PC-9 (cell line): ENCODE data around the gene TECPR1. TPM values are rescaled to one million over a fixed set of nuclear protein-coding genes. Genes with fewer than 3 reads are reported as not detected.

Experiments
- BruUV-seq: library from RNA; stranded (reverse); fragments of 400-500 nt; replicated peaks from 2 replicates; lab custom pipeline; 2021; lab: Mats Ljungman, UMichigan
- CTCF ChIA-PET: fragments of 300-600 bp; sonication (Branson Sonifier 250); formaldehyde crosslinking; loops from one replicate; lab custom pipeline; 2022; ENCODE audit warnings: antibody characterized with exemption; lab: Charles Lee
- POLR2A ChIA-PET: fragments of 300-600 bp; sonication (Branson Sonifier 250); formaldehyde crosslinking; loops from one replicate; lab custom pipeline; 2022; ENCODE audit warnings: antibody characterized with exemption; ENCODE audit not compliant: unreplicated experiment; lab: Charles Lee
- DNase-seq, 2 experiments: peaks; one replicate each; pipeline versions ENCODE4 v3.0.0 to v3.0.0-alpha.2; 2015 to 2022; ENCODE audit warnings: mixed read lengths in 1 of 2
- H2AFZ ChIP-seq: fragments of 200-600 bp; sonication (generic); 2 replicates; pipeline ENCODE4 v1.8.1; 2017; ENCODE audit warnings: antibody characterized with exemption
- H3F3A ChIP-seq: fragments of 200-600 bp; sonication (generic); 2 replicates; pipeline ENCODE4 v1.8.1; 2017; ENCODE audit warnings: antibody characterized with exemption, mild to moderate bottlenecking, low read depth; ENCODE audit not compliant: insufficient read depth
- H3K27ac ChIP-seq: fragments of 200-600 bp; sonication (generic); 2 replicates; pipeline ENCODE4 v1.6.1; 2016; ENCODE audit warnings: mixed run types
- H3K27me3 ChIP-seq: fragments of 200-600 bp; sonication (generic); 2 replicates; pipeline ENCODE4 v1.6.1; 2016; ENCODE audit warnings: low read depth, mixed run types; ENCODE audit not compliant: insufficient read depth
- H3K36me3 ChIP-seq: fragments of 200-600 bp; sonication (generic); 2 replicates; pipeline ENCODE4 v1.6.1; 2016; ENCODE audit warnings: low read depth, mixed run types
- H3K4me1 ChIP-seq: fragments of 200-600 bp; sonication (generic); replicated peaks from 2 replicates; pipeline ENCODE4 v1.6.1; 2016; ENCODE audit warnings: mixed run types; ENCODE audit not compliant: insufficient read depth
- H3K4me2 ChIP-seq: fragments of 200-600 bp; sonication (generic); 2 replicates; pipeline ENCODE4 v1.6.1; 2017; ENCODE audit warnings: mixed run types
- H3K4me3 ChIP-seq: fragments of 200-600 bp; sonication (generic); 2 replicates; pipeline ENCODE4 v1.6.1; 2016; ENCODE audit warnings: mixed run types
- H3K79me2 ChIP-seq: fragments of 200-600 bp; sonication (generic); 2 replicates; pipeline ENCODE4 v1.6.1; 2017; ENCODE audit warnings: low read depth, mixed run types
- H3K9me2 ChIP-seq: fragments of 200-600 bp; sonication (generic); 2 replicates; pipeline ENCODE4 v1.8.1; 2017; ENCODE audit warnings: mild to moderate bottlenecking; ENCODE audit not compliant: insufficient read depth
- H3K9me3 ChIP-seq: fragments of 200-600 bp; sonication (generic); 2 replicates; pipeline ENCODE4 v1.8.1; 2016; ENCODE audit warnings: low read depth; ENCODE audit not compliant: insufficient read depth
- H4K20me1 ChIP-seq: fragments of 200-600 bp; sonication (generic); 2 replicates; pipeline ENCODE4 v1.8.1; 2017; ENCODE audit not compliant: insufficient read depth
- EZH2 ChIP-seq: fragments of 200-600 bp; sonication (generic); IDR thresholded peaks from 2 replicates; pipeline ENCODE4 v1.8.0; 2017; ENCODE audit warnings: antibody characterized with exemption, low read depth
- intact Hi-C: fragments of 100-400 bp; cut with micrococcal nuclease; formaldehyde crosslinking; loops from one replicate; pipeline ENCODE4 v1.10.0; 2022; ENCODE audit not compliant: unreplicated experiment
- total RNA-seq: library from RNA; stranded (reverse); gene quantifications from 2 replicates; pipeline ENCODE4 v1.2.3, GENCODE V29; 2021
- TF ChIP-seq, protein P1 (sequence below): fragments of 200-600 bp; sonication (generic); conservative IDR thresholded peaks from 2 replicates; pipeline ENCODE4 v1.6.1; 2017; ENCODE audit warnings: mixed run types, antibody characterized with exemption, mild to moderate bottlenecking, moderate library complexity

Gene TECPR1
- total RNA-seq, 1 experiment from 2014 or later: 22.7 TPM

DNA sequence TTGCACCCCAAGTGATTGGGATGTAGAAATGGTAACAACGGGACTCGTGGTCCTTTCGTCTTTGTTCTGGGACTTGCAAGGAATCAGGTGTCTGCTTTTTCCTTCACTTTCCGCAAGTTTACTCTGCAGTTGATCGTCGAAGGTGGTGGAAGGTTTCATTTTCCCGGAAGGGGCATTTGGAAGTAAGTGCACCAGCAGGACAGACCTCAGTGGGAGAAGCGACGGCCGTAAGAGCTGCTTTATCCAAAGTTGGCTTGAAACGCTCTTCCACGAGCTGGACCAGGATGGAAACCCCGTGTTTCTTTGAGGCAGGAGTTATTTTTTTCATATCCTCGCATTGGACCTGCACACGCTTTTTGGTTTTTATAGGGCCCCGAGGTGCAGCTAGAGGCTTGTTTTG lies 30.7 kb upstream of the TECPR1 start:
- Histone ChIP-seq H3K27me3 (no peaks in the 10 kb centered on the region), H3K27ac (peak overlapping the region; percentile 97), H3K4me1 (peaks cover 54% of the 10 kb centered on the region), H3K9me3 (no peaks in the 10 kb centered on the region), H3K36me3 (0 out of 2 replicates have a peak, but pooled peaks cover 3% of the 10 kb centered on the region), H3K79me2 (peaks cover 60% of the 10 kb centered on the region), H3F3A (peaks cover 48% of the 10 kb centered on the region; the same call in 1 of the 2 replicates), H2AFZ (no peak overlapping the region), H3K9me2 (no peaks in the 10 kb centered on the region), H3K4me3 (peak overlapping the region; percentile 87), H3K4me2 (peak overlapping the region; percentile 98), H4K20me1 (no peaks in the 10 kb centered on the region; the same call in 1 of the 2 replicates)
- no peak for TF ChIP-seq EZH2
- TF ChIP-seq, protein P1, sequence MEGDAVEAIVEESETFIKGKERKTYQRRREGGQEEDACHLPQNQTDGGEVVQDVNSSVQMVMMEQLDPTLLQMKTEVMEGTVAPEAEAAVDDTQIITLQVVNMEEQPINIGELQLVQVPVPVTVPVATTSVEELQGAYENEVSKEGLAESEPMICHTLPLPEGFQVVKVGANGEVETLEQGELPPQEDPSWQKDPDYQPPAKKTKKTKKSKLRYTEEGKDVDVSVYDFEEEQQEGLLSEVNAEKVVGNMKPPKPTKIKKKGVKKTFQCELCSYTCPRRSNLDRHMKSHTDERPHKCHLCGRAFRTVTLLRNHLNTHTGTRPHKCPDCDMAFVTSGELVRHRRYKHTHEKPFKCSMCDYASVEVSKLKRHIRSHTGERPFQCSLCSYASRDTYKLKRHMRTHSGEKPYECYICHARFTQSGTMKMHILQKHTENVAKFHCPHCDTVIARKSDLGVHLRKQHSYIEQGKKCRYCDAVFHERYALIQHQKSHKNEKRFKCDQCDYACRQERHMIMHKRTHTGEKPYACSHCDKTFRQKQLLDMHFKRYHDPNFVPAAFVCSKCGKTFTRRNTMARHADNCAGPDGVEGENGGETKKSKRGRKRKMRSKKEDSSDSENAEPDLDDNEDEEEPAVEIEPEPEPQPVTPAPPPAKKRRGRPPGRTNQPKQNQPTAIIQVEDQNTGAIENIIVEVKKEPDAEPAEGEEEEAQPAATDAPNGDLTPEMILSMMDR: no peak
- ChIA-PET POLR2A (no interaction called here), CTCF (no interaction called here)
- DNase-seq: no peak
- TSS peak; percentile 80 for BruUV-seq
- intact Hi-C loops: loop anchor here (5.0 to 10.0 kb wide), 3 partner anchors 70 to 585 kb away; no protein-coding TSS in a partner anchor

DNA sequence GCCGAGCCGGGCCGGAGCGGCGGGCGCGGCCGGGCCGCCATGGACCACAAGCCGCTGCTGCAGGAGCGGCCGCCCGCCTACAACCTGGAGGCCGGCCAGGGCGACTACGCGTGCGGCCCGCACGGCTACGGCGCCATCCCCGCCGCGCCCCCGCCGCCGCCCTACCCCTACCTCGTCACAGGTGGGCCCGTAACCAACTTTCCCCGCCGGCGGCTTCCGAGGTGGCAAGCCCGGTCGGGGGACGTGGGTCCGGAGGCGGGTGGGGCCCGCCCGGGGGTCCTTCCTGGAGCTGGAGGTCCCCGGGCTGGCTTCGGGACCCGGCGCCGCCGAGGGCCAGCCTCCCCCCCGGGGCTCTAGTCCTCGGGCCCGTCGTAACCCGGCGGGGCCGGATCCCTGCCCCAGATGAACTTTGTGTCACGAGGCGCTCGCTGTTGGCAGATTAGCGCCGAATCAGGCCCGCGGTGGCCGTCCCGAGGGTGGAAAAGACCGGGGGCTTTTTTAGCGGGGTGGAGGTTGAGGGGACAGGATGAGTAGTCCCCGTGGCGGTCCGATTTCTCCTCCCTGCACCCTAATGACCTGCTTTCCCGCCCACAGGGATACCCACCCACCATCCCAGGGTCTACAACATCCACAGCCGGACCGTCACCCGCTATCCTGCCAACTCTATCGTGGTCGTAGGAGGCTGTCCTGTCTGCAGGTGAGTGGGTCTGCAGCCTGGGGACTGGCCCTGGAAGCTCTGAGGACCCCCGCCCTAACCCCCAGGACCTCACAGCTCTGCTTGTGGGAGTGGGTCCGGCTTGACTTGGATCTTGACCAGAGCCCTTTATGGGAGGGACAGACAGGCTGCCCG lies 29.9 kb upstream of the TECPR1 start:
- H3F3A ChIP-seq: peaks cover 46% of the 10 kb centered on the region; the same call in 1 of the 2 replicates
- no peak for TF ChIP-seq EZH2
- TF ChIP-seq, protein P1: no peak
- peak overlapping the region; percentile 97 for H3K27ac ChIP-seq
- H3K36me3 ChIP-seq: 0 out of 2 replicates have a peak, but pooled peaks cover 3% of the 10 kb centered on the region
- H3K9me2 ChIP-seq: no peaks in the 10 kb centered on the region
- H4K20me1 ChIP-seq: no peaks in the 10 kb centered on the region; the same call in 1 of the 2 replicates
- no peak for DNase-seq
- BruUV-seq: no TSS peak
- ChIA-PET POLR2A (interaction anchor here (0.6 kb wide), 1 partner anchor 172 kb away, joined by 3 read pairs; no protein-coding TSS in a partner anchor), CTCF (no interaction called here)
- peaks cover 53% of the 10 kb centered on the region for H3K79me2 ChIP-seq
- H3K4me2 ChIP-seq: peak overlapping the region; percentile 98
- H3K9me3 ChIP-seq: no peaks in the 10 kb centered on the region
- intact Hi-C loops: loop anchor here (5.0 to 10.0 kb wide), 3 partner anchors 70 to 585 kb away; no protein-coding TSS in a partner anchor
- H3K4me1 ChIP-seq: peaks cover 46% of the 10 kb centered on the region
- H3K4me3 ChIP-seq: peak overlapping the region; percentile 87
- no peak overlapping the region; the same call in 1 of the 2 replicates for H2AFZ ChIP-seq
- no peaks in the 10 kb centered on the region for H3K27me3 ChIP-seq

DNA sequence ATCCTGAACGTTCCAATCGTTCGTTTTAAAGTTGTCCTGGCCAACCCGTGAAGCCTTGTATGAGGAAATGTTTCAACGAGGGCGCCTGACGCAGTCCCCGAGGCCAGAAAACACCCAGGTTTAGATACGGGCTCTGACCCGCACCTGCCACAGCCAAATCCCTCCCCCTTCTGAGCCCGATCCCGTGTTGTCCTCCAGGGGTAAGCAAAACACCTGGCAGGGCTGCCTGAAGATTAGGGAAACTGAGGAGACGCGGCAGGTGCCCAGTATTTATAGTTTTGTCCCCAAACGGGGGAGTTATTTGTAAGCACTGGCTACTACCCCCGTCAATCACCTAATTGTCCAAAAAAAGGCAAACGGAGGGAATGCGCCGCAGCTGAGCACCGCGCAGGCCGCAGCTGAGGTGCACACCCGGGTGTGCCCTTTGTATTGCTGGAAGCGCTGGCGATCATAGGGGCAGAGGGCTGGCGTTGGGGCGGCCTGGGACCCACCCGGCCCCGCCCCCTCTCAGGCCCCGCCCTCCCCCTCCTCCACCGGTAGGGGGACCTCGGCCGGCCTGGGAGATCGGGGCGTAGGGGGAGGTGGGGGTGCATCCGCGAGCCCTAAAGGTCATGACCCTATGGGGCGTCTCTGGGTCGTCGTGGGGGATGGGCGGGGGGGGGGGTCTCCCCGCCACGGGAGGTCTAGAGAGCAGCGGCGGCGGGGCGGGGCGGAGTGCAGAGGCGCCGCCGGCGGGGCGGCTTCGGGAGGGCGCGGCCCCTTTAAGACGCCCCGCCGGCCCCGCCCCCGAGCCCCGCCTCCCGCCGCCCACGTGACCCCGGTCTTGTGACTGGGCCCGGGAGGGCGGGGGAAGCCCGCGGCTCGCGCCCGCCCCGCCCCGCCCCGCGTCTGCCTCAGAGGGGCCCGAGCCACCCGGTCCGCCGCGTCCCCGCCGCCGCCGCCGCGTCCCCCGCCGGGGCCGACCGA lies 29.0 kb upstream of the TECPR1 start, which contains the start of gene BRI3:
BRI3 (plus strand) TSS at position 896 of the 966 bp plus-strand sequence. CDS start 110 bp downstream, outside the sequence.
- Histone ChIP-seq H3K4me1 (peaks cover 37% of the 10 kb centered on the region), H3K9me3 (no peaks in the 10 kb centered on the region), H4K20me1 (no peaks in the 10 kb centered on the region; the same call in 1 of the 2 replicates), H2AFZ (peak within 1 kb of the TSS; percentile 74), H3K27me3 (no peaks in the 10 kb centered on the region), H3K79me2 (peaks cover 44% of the 10 kb centered on the region), H3F3A (peaks cover 45% of the 10 kb centered on the region), H3K9me2 (no peaks in the 10 kb centered on the region), H3K4me2 (peak within 1 kb of the TSS; percentile 98), H3K36me3 (0 out of 2 replicates have a peak, but pooled peaks cover 3% of the 10 kb centered on the region), H3K4me3 (peak within 1 kb of the TSS; percentile 87), H3K27ac (peak within 1 kb of the TSS; percentile 97)
- peak; percentile 70 to 88 for DNase-seq
- POLR2A ChIA-PET: interaction anchor here (0.6 kb wide), 2 partner anchors 7 to 24 kb away, joined by 4 to 15 read pairs; no protein-coding TSS in a partner anchor
- intact Hi-C loops: loop anchor here (5.0 to 10.0 kb wide), 3 partner anchors 71 to 586 kb away; no protein-coding TSS in a partner anchor
- no TSS peak for BruUV-seq
- CTCF ChIA-PET: interaction anchor here (0.6 kb wide), 1 partner anchor 16 kb away, joined by 3 read pairs; no protein-coding TSS in a partner anchor
- TF ChIP-seq, protein P1: no peak
- TF ChIP-seq EZH2: no peak
